Measurements from ENCODE around the gene KCNQ1.

DNA sequence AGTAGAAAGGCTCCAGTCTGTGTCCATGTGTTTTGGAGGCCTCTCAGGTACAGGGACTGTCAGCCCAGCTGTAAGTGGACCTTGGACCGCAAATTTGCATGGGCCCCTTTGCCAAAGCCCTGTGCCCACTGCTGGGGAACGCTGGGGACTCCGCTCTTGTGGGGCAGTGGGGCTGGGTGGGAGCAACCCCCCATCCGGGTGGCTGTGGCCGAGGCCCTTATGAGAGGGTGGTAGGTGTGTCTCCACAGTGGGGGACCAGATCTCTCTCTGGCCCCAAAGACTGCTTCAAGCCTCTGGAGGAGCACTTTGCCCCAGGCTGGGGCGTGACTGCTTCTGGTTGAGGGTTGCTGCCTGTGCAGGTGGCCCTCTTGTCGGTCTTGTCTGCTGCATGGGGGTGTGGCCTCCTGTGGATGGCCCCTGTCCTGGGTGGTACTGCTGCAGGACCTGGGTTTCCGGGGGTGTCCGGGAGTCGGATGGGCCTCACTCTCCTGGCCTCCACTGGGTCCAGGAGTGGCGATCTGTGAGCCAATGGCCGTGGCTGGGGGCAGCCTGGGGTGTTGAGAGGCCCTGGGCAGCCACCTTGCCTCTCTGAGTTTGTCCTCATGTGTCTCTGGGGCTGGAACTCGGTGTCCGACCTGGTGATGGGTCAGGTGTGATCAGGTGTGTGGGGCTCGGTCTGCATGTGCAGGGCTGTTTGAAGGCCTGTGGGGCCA, 15.9 kb downstream of the KCNQ1 start:
- TF ChIP-seq, protein P1, sequence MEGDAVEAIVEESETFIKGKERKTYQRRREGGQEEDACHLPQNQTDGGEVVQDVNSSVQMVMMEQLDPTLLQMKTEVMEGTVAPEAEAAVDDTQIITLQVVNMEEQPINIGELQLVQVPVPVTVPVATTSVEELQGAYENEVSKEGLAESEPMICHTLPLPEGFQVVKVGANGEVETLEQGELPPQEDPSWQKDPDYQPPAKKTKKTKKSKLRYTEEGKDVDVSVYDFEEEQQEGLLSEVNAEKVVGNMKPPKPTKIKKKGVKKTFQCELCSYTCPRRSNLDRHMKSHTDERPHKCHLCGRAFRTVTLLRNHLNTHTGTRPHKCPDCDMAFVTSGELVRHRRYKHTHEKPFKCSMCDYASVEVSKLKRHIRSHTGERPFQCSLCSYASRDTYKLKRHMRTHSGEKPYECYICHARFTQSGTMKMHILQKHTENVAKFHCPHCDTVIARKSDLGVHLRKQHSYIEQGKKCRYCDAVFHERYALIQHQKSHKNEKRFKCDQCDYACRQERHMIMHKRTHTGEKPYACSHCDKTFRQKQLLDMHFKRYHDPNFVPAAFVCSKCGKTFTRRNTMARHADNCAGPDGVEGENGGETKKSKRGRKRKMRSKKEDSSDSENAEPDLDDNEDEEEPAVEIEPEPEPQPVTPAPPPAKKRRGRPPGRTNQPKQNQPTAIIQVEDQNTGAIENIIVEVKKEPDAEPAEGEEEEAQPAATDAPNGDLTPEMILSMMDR (IDR thresholded peaks at IDR 0.05; ENCODE audit: insufficient read depth, low read length, poor library complexity, severe bottlenecking): no peak
- no peak for TF ChIP-seq EZH2phosphoT487 (conservative IDR thresholded peaks at IDR 0.05; ENCODE audit: low read length)
